Lower lobe of right lung (tissue), 2 donors: ENCODE measurements around the gene LMF1. TPM values are rescaled to one million over a fixed set of nuclear protein-coding genes. Genes with fewer than 3 reads are reported as not detected.

Experiments
- ATAC-seq, 2 donors: fragments of 200-7000 bp; cut with Tn5 transposase; one replicate each; pipeline ENCODE4 v1.9.1; 2020 to 2022; ENCODE audit warnings: mild to moderate bottlenecking in 2 of 2, moderate library complexity in 2 of 2
- DNase-seq: peaks from one replicate; pipeline ENCODE4 v3.0.0-alpha.2; 2020
- H3K27ac ChIP-seq: fragments of 200-600 bp; one replicate; pipeline ENCODE4 v1.8.0; 2022
- H3K27me3 ChIP-seq: fragments of 200-600 bp; one replicate; pipeline ENCODE4 v1.8.0; 2022; ENCODE audit warnings: low read depth
- H3K36me3 ChIP-seq: fragments of 200-600 bp; one replicate; pipeline ENCODE4 v1.8.0; 2022; ENCODE audit warnings: mild to moderate bottlenecking
- H3K4me1 ChIP-seq: fragments of 200-600 bp; one replicate; pipeline ENCODE4 v1.8.0; 2022
- H3K4me3 ChIP-seq: fragments of 200-600 bp; one replicate; pipeline ENCODE4 v1.8.0; 2022; ENCODE audit warnings: mild to moderate bottlenecking
- H3K9me3 ChIP-seq: fragments of 200-600 bp; one replicate; pipeline ENCODE4 v1.8.0; 2022
- CTCF ChIP-seq: fragments of 200-600 bp; IDR thresholded peaks from one replicate; pipeline ENCODE4 v1.8.0; 2022; ENCODE audit warnings: antibody characterized with exemption, mild to moderate bottlenecking
- intact Hi-C: fragments of 100-400 bp; cut with DNase I; formaldehyde crosslinking; loops from one replicate; pipeline ENCODE4 v1.11.0; 2022
- total RNA-seq: library from RNA; stranded (reverse); fragmentation: NEBNext Ultra II Directional; extraction: Animal tissue kit (Norgen Biotek cat#: 25700); gene quantifications from one replicate; pipeline ENCODE4 v1.2.1, GENCODE V29; 2021
- donor health status: DM: no; HTN: yes; CAD: no; lungs with severe emphysema.

LMF1 gene
- total RNA-seq, 1 donor from 2014 or later, result 23.8 TPM

GRCh38 chr16:871562-872345 is 99.0 kb downstream of the LMF1 start:
- Histone ChIP-seq H3K4me3 (no peak overlapping the region), H3K9me3 (no peaks in the 10 kb centered on the region), H3K36me3 (peaks cover 56% of the 10 kb centered on the region), H3K27me3 (no peaks in the 10 kb centered on the region), H3K27ac (no peak overlapping the region), H3K4me1 (no peaks in the 10 kb centered on the region)
- ATAC-seq (no peak), DNase-seq (peak; percentile 28)
- intact Hi-C loops, result no loop called here
- no peak for TF ChIP-seq CTCF

GRCh38 chr16:870856-871561 is 99.8 kb downstream of the LMF1 start:
- no peaks in the 10 kb centered on the region for H3K9me3 ChIP-seq

GRCh38 chr16:869823-870641 is 100.8 kb downstream of the LMF1 start:
- Histone ChIP-seq H3K4me1 (no peaks in the 10 kb centered on the region), H3K4me3 (no peak overlapping the region), H3K27ac (no peak overlapping the region), H3K27me3 (no peaks in the 10 kb centered on the region), H3K9me3 (no peaks in the 10 kb centered on the region), H3K36me3 (peaks cover 52% of the 10 kb centered on the region)
- DNase-seq (peak; percentile 45), ATAC-seq (no peak)
- TF ChIP-seq CTCF, result no peak
- intact Hi-C loops, result no loop called here

More at GRCh38 chr16:870856-871561, 99.8 kb downstream of the LMF1 start:
- Histone ChIP-seq H3K4me3 (no peak overlapping the region), H3K36me3 (peaks cover 55% of the 10 kb centered on the region), H3K4me1 (no peaks in the 10 kb centered on the region), H3K27ac (no peak overlapping the region), H3K27me3 (no peaks in the 10 kb centered on the region)
- DNase-seq, result no peak
- no peak for TF ChIP-seq CTCF
- no peak for ATAC-seq
- intact Hi-C loops, result no loop called here

- DNase-seq, result peak; percentile 37
- no peak for ATAC-seq
- peaks cover 52% of the 10 kb centered on the region for H3K36me3 ChIP-seq
- intact Hi-C loops, result no loop called here
- TF ChIP-seq CTCF, result no peak
- no peaks in the 10 kb centered on the region for H3K9me3 ChIP-seq
- H3K27me3 ChIP-seq, result no peaks in the 10 kb centered on the region
- H3K27ac ChIP-seq, result no peak overlapping the region
- no peak overlapping the region for H3K4me3 ChIP-seq
- H3K4me1 ChIP-seq, result no peaks in the 10 kb centered on the region
These were observed 101.7 kb downstream of the LMF1 start for GRCh38 chr16:868846-869822.
